Parathyroid adenoma (tissue), 2 donors: Measurements from ENCODE around the gene ELMO2.

Experiments used
- H2AFZ ChIP-seq: fragments of 300-600 bp; sonication (generic); one replicate; pipeline ENCODE4 v1.7.0; 2017; ENCODE audit warnings: antibody characterized with exemption, mild to moderate bottlenecking
- H3K27ac ChIP-seq: fragments of 300-600 bp; sonication (generic); one replicate; pipeline ENCODE4 v1.7.0; 2017
- H3K27me3 ChIP-seq: fragments of 300-600 bp; sonication (generic); one replicate; pipeline ENCODE4 v1.7.0; 2017; ENCODE audit warnings: low read length; ENCODE audit not compliant: control insufficient read depth, insufficient read depth
- H3K36me3 ChIP-seq: fragments of 300-600 bp; sonication (generic); one replicate; pipeline ENCODE4 v1.7.0; 2017; ENCODE audit warnings: low read length; ENCODE audit not compliant: control insufficient read depth, insufficient read depth
- H3K4me1 ChIP-seq: fragments of 300-600 bp; sonication (generic); one replicate; pipeline ENCODE4 v1.7.0; 2017; ENCODE audit warnings: control low read depth
- H3K4me2 ChIP-seq: fragments of 300-600 bp; sonication (generic); one replicate; pipeline ENCODE4 v1.7.0; 2017; ENCODE audit warnings: low read length
- H3K4me3 ChIP-seq: fragments of 300-600 bp; sonication (generic); one replicate; pipeline ENCODE4 v1.7.0; 2017; ENCODE audit warnings: low read depth, low read length
- H3K79me2 ChIP-seq: fragments of 300-600 bp; sonication (generic); one replicate; pipeline ENCODE4 v1.7.0; 2017; ENCODE audit warnings: control low read depth
- H3K9ac ChIP-seq: fragments of 300-600 bp; sonication (generic); one replicate; pipeline ENCODE4 v1.7.0; 2017; ENCODE audit warnings: mild to moderate bottlenecking
- H3K9me3 ChIP-seq: fragments of 300-600 bp; sonication (generic); one replicate; pipeline ENCODE4 v1.7.0; 2017; ENCODE audit warnings: low read length; ENCODE audit not compliant: control insufficient read depth
- CTCF ChIP-seq: fragments of 300-600 bp; sonication (generic); IDR thresholded peaks from one replicate; pipeline ENCODE4 v1.7.0; 2017; ENCODE audit warnings: antibody characterized with exemption, mild to moderate bottlenecking
- donor health status: primary hyperparathyroidism.

ELMO2 gene

DNA sequence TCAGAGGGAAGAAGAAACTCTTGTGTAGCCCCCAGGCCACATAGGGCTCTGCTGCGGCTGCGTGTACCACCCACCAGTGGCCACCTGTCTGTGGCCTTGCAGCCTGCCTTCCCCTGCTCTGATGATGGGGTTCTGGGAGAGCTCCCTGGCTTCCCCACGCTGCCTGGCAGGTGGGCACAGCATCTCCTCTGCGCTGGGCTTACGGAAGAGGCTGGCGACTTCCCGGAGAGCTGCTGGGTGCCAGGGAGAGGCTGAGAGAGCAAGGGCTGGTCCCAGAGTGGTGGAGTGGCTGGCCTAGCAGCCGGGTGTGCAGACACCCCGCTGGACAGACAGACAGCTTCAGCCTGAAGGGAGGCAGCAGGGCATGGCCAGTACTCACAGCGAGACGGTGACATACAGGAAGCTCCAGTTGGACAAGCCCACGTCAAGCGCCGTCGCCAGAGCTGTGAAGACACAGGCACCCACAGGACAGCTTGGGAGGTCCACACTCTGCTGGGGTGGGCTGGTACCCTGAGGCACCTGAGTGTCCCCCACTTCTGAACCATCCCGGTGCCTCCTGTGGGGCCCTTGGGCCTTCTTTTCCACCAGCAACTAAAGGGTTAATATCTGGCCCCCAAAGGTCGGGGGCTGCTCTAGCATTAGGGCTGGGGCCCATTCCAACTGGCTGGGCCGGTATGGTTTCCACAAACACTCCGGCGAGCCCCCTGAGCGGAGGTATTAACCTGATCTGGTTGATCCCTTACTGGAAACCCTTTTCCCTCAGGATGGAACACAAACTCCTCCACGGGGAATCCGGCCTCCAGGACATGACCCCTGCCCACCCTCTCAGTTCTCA, 50.0 kb downstream of the ELMO2 start:
- H3K4me2 ChIP-seq, result no peak overlapping the region
- H2AFZ ChIP-seq, result no peak overlapping the region
- no peak overlapping the region for H3K4me3 ChIP-seq
- no peak overlapping the region for H3K27ac ChIP-seq
- no peak for TF ChIP-seq CTCF
- H3K79me2 ChIP-seq, result no peaks in the 10 kb centered on the region
- H3K9me3 ChIP-seq, result no peaks in the 10 kb centered on the region
- no peaks in the 10 kb centered on the region for H3K27me3 ChIP-seq
- H3K4me1 ChIP-seq, result peaks cover 11% of the 10 kb centered on the region
- H3K9ac ChIP-seq, result no peak overlapping the region
- no peaks in the 10 kb centered on the region for H3K36me3 ChIP-seq

DNA sequence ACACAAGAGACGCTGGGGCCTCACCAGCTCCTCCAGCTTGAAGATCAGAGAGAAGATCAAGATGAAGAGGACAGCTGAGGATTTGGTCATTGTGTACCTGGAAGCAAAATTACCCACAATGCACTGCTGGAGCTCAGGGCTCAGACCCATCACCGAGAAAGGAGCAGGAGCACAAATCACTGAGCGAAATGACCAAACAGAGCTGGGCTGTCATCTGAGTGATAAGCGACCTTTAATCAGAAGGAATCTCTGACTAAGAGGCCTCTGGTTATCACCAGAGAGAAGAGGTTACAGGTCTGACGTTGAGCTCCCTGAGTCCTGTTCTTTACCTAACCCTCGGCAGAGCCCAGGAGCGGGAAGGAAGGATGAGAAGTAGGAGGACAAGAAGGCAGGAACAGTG, 50.6 kb downstream of the ELMO2 start:
- Histone ChIP-seq H3K4me2 (no peak overlapping the region), H3K4me3 (no peak overlapping the region), H3K36me3 (no peaks in the 10 kb centered on the region), H3K27ac (no peak overlapping the region), H3K27me3 (no peaks in the 10 kb centered on the region), H3K9me3 (no peaks in the 10 kb centered on the region), H3K4me1 (peaks cover 11% of the 10 kb centered on the region), H2AFZ (no peak overlapping the region), H3K9ac (no peak overlapping the region), H3K79me2 (no peaks in the 10 kb centered on the region)
- no peak for TF ChIP-seq CTCF

- Histone ChIP-seq H3K4me3 (no peak overlapping the region), H3K27ac (no peak overlapping the region), H3K4me1 (peaks cover 11% of the 10 kb centered on the region), H3K9ac (no peak overlapping the region), H3K27me3 (no peaks in the 10 kb centered on the region), H3K4me2 (no peak overlapping the region), H2AFZ (no peak overlapping the region), H3K79me2 (no peaks in the 10 kb centered on the region), H3K36me3 (no peaks in the 10 kb centered on the region), H3K9me3 (no peaks in the 10 kb centered on the region)
- no peak for TF ChIP-seq CTCF
Observed at GRCh38 chr20:46354920-46355654, 51.3 kb downstream of the ELMO2 start.

DNA sequence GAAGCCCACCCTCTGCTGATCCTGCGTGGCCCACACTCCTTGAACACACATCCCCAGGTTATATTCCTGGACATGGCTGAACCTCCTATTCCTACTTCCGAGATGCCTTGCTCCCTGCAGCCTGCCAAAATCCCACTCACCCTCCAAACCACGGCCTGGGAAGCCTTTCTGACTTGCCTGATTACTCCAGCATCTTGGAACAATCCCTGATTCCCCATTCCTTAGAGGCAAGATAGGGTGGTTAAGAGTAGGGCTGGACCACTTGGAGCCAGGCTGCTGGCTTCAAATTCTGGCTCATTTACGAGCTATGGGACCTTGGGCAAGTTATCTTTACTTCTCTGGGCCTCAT, 52.2 kb downstream of the ELMO2 start:
- Histone ChIP-seq H3K79me2 (no peaks in the 10 kb centered on the region), H3K36me3 (no peaks in the 10 kb centered on the region), H3K27me3 (no peaks in the 10 kb centered on the region), H3K4me3 (no peak overlapping the region), H3K4me2 (no peak overlapping the region), H2AFZ (no peak overlapping the region), H3K27ac (no peak overlapping the region), H3K9ac (no peak overlapping the region), H3K4me1 (peaks cover 11% of the 10 kb centered on the region), H3K9me3 (no peaks in the 10 kb centered on the region)
- TF ChIP-seq CTCF, result no peak
